ENCODE results near the gene SOHLH1.

Gene SOHLH1, protein sequence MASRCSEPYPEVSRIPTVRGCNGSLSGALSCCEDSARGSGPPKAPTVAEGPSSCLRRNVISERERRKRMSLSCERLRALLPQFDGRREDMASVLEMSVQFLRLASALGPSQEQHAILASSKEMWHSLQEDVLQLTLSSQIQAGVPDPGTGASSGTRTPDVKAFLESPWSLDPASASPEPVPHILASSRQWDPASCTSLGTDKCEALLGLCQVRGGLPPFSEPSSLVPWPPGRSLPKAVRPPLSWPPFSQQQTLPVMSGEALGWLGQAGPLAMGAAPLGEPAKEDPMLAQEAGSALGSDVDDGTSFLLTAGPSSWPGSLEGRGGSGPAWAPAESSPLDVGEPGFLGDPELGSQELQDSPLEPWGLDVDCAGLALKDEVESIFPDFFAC

DNA sequence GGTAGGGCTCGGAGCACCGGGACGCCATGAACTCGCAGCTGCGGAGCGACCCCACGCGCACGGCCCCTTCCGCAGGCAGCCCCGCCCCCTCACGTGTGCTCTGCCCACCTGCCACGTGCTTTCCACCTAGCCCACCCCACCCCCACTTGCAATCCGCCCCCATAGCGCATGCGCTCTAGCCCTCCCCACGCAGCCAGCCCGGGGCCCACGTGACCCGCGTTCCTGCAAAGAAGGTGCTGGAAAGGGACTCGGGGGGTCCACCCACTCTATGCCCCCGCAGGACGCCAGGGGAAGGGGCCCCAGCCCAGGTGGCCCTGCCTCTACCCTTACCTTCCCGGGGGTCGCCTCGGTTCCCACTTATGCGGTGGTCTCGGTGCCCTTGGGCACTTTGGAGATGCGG is at the start of gene SOHLH1:
Gene SOHLH1 (minus strand): TSS at position 42 of the 400 bp plus-strand sequence. CDS start 14 bp downstream, at position 28.
- no peak for DNase-seq

GRCh38 chr9:135748676-135749075 is 49.4 kb upstream of the SOHLH1 start:
- no peak for DNase-seq

DNA sequence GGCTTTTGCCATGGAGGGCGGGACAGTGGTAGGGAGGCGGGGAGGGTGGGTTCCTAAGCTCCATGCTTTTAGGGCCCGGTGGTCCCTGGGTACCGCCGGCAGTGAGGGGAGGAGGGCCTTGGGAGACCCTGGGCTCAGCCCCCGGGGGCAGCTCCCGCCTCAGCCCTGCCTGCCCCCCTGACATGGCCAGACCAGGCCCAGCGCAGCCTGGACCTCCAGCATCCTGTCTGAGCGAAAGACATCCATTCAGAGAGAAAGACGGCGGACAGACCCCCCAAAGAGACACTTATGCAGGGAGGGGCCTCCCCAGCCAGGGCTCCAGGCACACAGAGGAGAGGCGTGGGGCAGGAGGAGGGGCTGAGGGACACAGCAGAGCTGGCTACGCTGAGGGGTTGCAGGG is 48.0 kb upstream of the SOHLH1 start:
- DNase-seq = no peak

DNA sequence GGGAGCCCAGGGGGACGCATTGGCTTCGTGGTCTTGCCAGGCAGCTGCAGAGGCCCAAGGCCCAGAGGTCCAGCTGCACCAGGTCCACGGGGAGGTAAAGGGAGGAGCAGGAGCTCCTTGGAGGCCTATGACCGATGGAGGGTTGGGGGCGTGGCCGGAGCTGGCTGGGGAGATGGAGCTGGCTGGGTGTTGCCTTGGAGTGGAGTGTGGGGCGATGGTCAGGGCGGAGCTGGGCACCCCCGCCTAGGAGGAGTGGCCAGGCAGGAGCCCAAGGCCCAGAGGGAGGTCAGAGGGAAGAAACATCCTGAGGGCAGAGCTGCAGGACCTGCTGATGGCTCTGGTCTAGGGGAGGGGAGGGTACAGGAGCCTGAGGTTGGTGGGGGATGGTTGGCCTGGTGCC is 47.3 kb upstream of the SOHLH1 start:
- no peak for DNase-seq

GRCh38 chr9:135745686-135746324 is 46.5 kb upstream of the SOHLH1 start:
- DNase-seq = no peak

- DNase-seq = no peak
Observed at GRCh38 chr9:135745189-135745588, 45.9 kb upstream of the SOHLH1 start.

GRCh38 chr9:135744333-135745070 is 45.2 kb upstream of the SOHLH1 start:
- DNase-seq = no peak

DNA sequence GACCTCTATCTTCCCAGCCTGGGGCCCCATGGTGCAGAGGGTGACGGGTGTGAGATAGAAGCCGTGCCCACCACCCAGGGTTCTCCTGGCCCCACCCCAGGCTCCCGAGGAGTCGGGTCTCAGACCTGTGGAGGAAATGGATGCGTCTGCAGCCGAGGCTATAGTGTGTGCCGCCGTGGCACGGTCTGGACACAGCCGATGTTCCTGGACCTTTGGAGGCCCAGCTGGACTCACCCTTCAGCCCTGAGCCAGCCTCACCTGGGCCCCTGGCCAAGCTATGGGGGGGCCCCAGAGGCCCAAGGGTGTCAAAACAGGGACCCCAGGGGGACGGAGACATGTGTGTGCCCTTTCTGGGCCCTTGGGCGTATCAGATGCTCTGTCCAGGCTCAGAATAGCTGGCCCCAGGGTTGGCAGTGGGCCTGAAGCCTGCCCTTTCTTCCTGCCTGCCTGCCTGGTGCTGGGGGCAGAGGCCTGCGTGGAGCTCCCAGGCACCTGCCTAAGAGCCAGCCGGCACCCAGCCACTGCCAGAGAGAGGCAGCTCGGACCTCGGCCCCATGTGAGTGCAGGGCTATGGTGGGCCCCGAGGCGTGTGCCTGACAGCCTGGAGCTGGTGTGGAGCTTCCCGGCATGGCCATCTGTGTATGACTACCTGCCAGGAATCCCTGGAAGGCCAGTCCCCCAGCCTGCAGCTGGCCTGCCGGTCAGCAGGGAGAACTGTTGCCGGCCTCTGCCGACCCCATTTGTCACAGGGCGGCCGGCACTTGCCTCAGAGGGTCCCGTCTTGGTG is 44.5 kb upstream of the SOHLH1 start:
- no peak for DNase-seq

DNA sequence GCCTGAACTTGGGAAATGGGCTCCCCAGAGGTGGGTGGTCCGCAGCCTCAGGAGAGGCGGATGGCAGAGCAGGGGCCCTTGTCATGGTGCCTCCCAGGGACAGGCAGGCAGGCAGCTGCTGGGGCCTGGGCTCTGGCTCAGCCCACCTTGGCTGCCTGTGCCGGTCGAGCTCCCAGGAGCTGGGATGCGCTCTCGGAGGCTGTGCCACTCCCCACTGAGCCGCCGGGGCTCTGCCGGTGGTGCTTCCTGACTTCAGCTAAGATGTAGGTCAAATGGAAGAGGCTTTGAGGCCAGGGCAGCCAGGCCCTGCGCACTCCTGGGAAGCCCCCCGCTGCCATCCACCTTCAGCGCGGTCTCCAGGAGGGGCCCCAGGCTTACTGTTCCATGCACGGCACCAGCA is 43.7 kb upstream of the SOHLH1 start:
- DNase-seq = no peak

DNA sequence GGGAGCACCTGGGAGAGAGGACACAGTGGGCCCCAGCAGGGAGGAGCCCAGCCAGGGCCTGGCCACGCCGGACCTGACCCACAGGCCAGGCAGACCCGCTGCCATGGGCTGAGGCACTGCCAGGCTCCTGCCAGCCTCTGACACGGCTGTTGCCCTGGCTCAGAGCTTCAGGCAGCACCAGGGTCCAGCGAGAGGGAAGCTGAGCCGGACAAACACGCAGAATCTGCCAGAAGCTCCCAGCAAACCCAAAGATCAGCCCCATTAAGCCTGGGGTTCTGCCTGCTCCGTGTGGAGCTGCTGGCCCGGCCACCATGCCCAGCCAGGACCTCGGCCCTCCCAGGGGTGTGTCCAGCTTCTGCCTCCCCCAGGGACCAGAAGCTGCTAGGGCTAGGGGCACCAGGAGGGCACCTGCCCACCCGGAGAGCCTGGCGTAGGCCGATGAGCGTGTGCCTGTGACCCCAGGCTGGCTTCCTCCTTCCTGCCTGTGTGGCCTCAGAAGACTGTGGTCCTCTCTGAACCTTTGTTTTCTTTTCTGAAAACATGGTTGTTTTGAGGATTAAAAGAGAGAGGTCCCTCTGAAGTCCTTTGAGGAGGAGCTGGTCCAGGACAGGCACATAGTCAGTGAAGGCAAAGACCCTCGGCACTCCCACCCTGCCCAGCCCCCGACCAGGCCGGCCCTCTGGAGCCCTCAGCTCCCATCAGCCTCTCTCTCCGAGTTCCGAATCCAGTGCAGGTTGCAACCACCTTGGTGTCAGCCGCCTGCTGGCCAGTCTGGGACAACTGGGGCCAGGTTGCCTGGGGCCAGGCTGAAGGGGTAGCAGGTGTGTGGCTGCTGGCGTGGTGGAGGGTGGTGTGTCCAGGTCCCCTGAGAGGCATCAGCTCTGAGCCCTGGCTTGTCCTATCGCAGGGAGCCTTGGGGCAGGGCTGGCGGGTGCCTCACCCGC is 42.3 kb upstream of the SOHLH1 start:
- DNase-seq = no peak

DNA sequence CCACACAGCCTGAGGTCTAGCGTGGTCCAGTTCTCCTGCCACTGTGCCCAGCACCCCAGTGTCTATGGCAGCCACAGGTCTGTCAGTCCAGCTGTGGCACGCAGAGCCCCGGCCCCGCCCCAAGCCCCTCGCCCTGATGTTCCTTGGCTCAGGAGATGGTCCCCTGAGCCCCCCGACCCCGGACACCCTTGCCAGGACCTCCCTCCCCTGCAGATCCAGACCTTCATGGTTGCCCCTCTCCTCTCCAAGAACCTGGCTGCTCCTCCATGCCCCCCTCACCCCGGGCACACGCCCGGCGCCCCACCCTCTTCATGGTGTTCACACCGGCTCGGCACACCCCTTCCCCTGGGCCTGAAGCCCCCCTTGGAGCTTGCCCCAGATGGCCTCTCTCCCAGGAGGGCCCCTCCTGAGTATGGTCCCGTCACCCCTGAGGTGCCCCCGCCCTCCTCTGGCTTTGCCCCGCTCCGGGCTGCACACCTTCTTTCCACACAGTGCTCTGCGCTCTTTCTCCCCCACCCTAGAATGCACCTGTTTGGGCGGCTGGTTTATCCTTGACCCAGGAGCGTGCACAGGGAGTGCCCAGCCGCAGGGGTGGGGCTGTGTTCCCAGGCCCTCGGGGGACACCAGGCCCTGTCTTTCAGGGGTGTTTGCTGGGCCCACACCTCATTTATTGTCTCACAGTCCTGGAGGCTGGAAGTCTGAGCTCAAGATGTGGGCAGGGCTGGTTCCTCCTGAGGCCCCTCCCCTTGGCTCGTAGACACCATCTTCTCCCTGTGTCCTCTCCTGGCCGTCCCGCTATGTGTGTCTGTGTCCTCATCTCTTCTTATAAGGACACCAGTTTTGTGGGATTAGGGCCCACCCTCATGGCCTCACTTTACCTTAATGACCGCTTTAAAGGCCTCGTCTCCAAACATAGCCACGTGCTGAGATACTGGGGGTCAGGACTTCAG is 40.3 kb upstream of the SOHLH1 start:
- DNase-seq = no peak

- no peak for DNase-seq
Observed at GRCh38 chr9:135737840-135738521, 38.7 kb upstream of the SOHLH1 start.

GRCh38 chr9:135736979-135737839 is 37.9 kb upstream of the SOHLH1 start:
- DNase-seq = no peak

GRCh38 chr9:135736272-135736978 is 37.1 kb upstream of the SOHLH1 start:
- no peak for DNase-seq

GRCh38 chr9:135734616-135735144 is 35.4 kb upstream of the SOHLH1 start:
- DNase-seq = no peak

GRCh38 chr9:135732569-135733257 is 33.4 kb upstream of the SOHLH1 start:
- DNase-seq = no peak

DNA sequence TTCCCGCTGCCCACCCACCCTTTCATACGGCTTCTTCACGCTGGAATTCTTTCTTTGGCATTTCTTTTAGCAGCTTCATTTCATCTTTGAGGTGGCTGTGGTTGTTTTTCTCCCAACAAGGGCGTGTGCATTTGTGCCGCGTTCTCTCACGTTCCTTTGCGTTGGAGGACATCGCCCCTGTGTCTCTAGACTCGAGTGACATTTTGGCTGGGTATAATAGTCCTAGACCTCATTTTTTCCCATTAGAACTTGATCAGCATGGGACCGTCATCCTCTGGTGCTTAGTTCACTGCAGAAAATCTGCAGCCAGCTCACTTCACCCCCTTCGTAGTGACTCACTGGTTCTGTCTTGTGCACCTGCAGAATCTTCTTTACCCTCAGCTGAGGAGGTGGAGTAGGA is 32.2 kb upstream of the SOHLH1 start:
- DNase-seq = no peak

Data from activated CD4-positive, alpha-beta T cell treated with anti-CD3 and anti-CD28 coated beads, Interleukin-2, Interleukin-6, amounts not matched to agents 100 ng/mL and 50 ng/mL, durations not matched to agents 16 hours and 8 hours (primary cell).